KMS-11 (cell line): ENCODE data around the gene TYW5.

ENCODE experiments used
- H2AFZ ChIP-seq: fragments of 200-600 bp; sonication (generic); 2 replicates; pipeline ENCODE4 v1.6.1; 2016; ENCODE audit warnings: antibody characterized with exemption, mixed run types, low read depth
- H3K27ac ChIP-seq: fragments of 200-600 bp; sonication (generic); 2 replicates; pipeline ENCODE4 v1.6.1; 2016; ENCODE audit warnings: mild to moderate bottlenecking, mixed run types
- H3K27me3 ChIP-seq: fragments of 200-600 bp; sonication (generic); 2 replicates; pipeline ENCODE4 v1.6.1; 2017; ENCODE audit warnings: mild to moderate bottlenecking, low read depth, mixed run types, moderate library complexity; ENCODE audit not compliant: insufficient read depth
- H3K36me3 ChIP-seq: fragments of 200-600 bp; sonication (generic); 2 replicates; pipeline ENCODE4 v1.6.1; 2017; ENCODE audit warnings: mild to moderate bottlenecking, mixed run types; ENCODE audit not compliant: insufficient read depth
- H3K4me1 ChIP-seq: fragments of 200-600 bp; sonication (generic); 2 replicates; pipeline ENCODE4 v1.6.1; 2016; ENCODE audit warnings: mild to moderate bottlenecking, low read depth, mixed run types; ENCODE audit not compliant: poor library complexity, severe bottlenecking
- H3K4me2 ChIP-seq: fragments of 200-600 bp; sonication (generic); 2 replicates; pipeline ENCODE4 v1.7.0; 2016; ENCODE audit warnings: mild to moderate bottlenecking, mixed run types
- H3K4me3 ChIP-seq: fragments of 200-600 bp; sonication (generic); IDR thresholded peaks from 2 replicates; pipeline ENCODE4 v1.6.1; 2017; ENCODE audit warnings: low read depth, low read length, mixed read lengths; ENCODE audit not compliant: insufficient read depth
- H3K79me2 ChIP-seq: fragments of 200-600 bp; sonication (generic); 2 replicates; pipeline ENCODE4 v1.6.1; 2016; ENCODE audit warnings: low read depth, mixed run types; ENCODE audit not compliant: insufficient read depth
- H3K9ac ChIP-seq: fragments of 200-600 bp; sonication (generic); 2 replicates; pipeline ENCODE4 v1.6.1; 2016; ENCODE audit warnings: mild to moderate bottlenecking, mixed run types
- H4K20me1 ChIP-seq: fragments of 200-600 bp; sonication (generic); 2 replicates; pipeline ENCODE4 v1.6.1; 2016; ENCODE audit warnings: mild to moderate bottlenecking, mixed run types; ENCODE audit not compliant: insufficient read depth
- CTCF ChIP-seq: fragments of 200-600 bp; sonication (generic); conservative IDR thresholded peaks from 2 replicates; pipeline ENCODE4 v1.6.1; 2017; ENCODE audit warnings: low read depth, mild to moderate bottlenecking, antibody characterized with exemption, low read length, moderate library complexity, mixed read lengths

Gene TYW5

GRCh38 chr2:199973703-199974102 is 18.4 kb upstream of the TYW5 start:
- no peak; the same call in 1 of the 2 replicates for TF ChIP-seq CTCF
- Histone ChIP-seq H3K4me3 (no peak overlapping the region), H3K27me3 (no peaks in the 10 kb centered on the region), H2AFZ (no peak overlapping the region), H3K79me2 (no peaks in the 10 kb centered on the region), H3K36me3 (no peaks in the 10 kb centered on the region), H3K4me2 (no peak overlapping the region), H3K4me1 (peaks cover 23% of the 10 kb centered on the region), H3K9ac (no peak overlapping the region), H4K20me1 (no peaks in the 10 kb centered on the region), H3K27ac (no peak overlapping the region)

- no peak overlapping the region for H3K27ac ChIP-seq
- no peak for TF ChIP-seq CTCF
- H3K9ac ChIP-seq, result no peak overlapping the region
- H3K4me3 ChIP-seq, result no peak overlapping the region
- H4K20me1 ChIP-seq, result no peaks in the 10 kb centered on the region
- H3K4me1 ChIP-seq, result peaks cover 8% of the 10 kb centered on the region
- H3K36me3 ChIP-seq, result no peaks in the 10 kb centered on the region
- H3K79me2 ChIP-seq, result no peaks in the 10 kb centered on the region
- no peaks in the 10 kb centered on the region for H3K27me3 ChIP-seq
- H3K4me2 ChIP-seq, result no peak overlapping the region
- H2AFZ ChIP-seq, result no peak overlapping the region
Measured at GRCh38 chr2:199972088-199972626, 16.9 kb upstream of the TYW5 start.

- no peak overlapping the region for H3K4me3 ChIP-seq
Measured at GRCh38 chr2:199968126-199968525, 12.8 kb upstream of the TYW5 start.

GRCh38 chr2:199966976-199967375 is 11.7 kb upstream of the TYW5 start:
- no peaks in the 10 kb centered on the region for H4K20me1 ChIP-seq
- H3K9ac ChIP-seq, result no peak overlapping the region
- no peaks in the 10 kb centered on the region for H3K79me2 ChIP-seq
- H3K4me1 ChIP-seq, result peaks cover 7% of the 10 kb centered on the region
- H3K36me3 ChIP-seq, result no peaks in the 10 kb centered on the region; the same call in 1 of the 2 replicates
- no peak overlapping the region for H3K27ac ChIP-seq
- TF ChIP-seq CTCF, result no peak
- H3K27me3 ChIP-seq, result no peaks in the 10 kb centered on the region
- H3K4me2 ChIP-seq, result no peak overlapping the region
- H2AFZ ChIP-seq, result no peak overlapping the region
- H3K4me3 ChIP-seq, result no peak overlapping the region

More at GRCh38 chr2:199968126-199968525, 12.8 kb upstream of the TYW5 start:
- TF ChIP-seq CTCF, result no peak
- Histone ChIP-seq H2AFZ (no peak overlapping the region), H3K36me3 (no peaks in the 10 kb centered on the region; the same call in 1 of the 2 replicates), H3K9ac (no peak overlapping the region), H3K4me2 (no peak overlapping the region), H4K20me1 (no peaks in the 10 kb centered on the region), H3K27me3 (no peaks in the 10 kb centered on the region), H3K27ac (no peak overlapping the region), H3K4me1 (no peaks in the 10 kb centered on the region), H3K79me2 (no peaks in the 10 kb centered on the region)
